Heart left ventricle (tissue), 13 donors: ENCODE results near the gene MAN1C1.

ENCODE experiments used
- CTCF ChIP-seq, 12 donors: fragments of 200-600 bp; sonication (generic) in 4 of 12; IDR thresholded peaks; one replicate each; pipeline versions ENCODE4 v1.5.0 to v1.8.0; 2018 to 2022; ENCODE audit warnings: antibody characterized with exemption in 12 of 12, mild to moderate bottlenecking in 5 of 12
- POLR2A ChIP-seq, 2 donors: fragments of 450-650 bp; IDR thresholded peaks; one replicate each; pipeline ENCODE4 v1.6.1; 2017; ENCODE audit warnings: antibody characterized with exemption in 2 of 2, mild to moderate bottlenecking in 2 of 2, moderate library complexity in 2 of 2
- donor health status: ischemic (EF 13 %, LVEDD 7.1; RV severe dilation, severe dysfunction).
- donor health status: DM: no; HTN: yes; CAD: no.
- donor health status: DM: no; HTN: no; CAD: no.
- donor health status: ischemic (EF 25% LVEDD 6.9; RV normal size, moderate dysfunction).
- donor health status: ischemic (EF 25% LVEDD 5.7; RV mildly dilated, moderate dysfunction).
- donor health status: ischemic (EF 35%, LVEDD 5.7; RV mildly dilated, moderate dysfunction).
- donor health status: nonischemic (EF 11% LVEDD 7.7; RV severe dilation, severe dysfunction).
- donor health status: DM: yes; HTN: yes; CAD: no.
- donor health status: PGD.
- donor health status: ischemic (EF 29% LVEDD 5.4; RV normal size, mild dysfunction).
- donor health status: nonischemic (EF 23%, LVEDD 6.1; RV moderate dilation, normal function).

- TF ChIP-seq CTCF (IDR thresholded peaks at IDR 0.05) (no peak), POLR2A (IDR thresholded peaks at IDR 0.05) (no peak)
Measured at GRCh38 chr1:25828491-25828890, 211.9 kb downstream of the MAN1C1 start.
